Activated CD4-positive, alpha-beta T cell treated with anti-CD3 and anti-CD28 coated beads, Interleukin-2, amount 10 ng/mL, durations not matched to agents 24 days and 14 days (primary cell): ENCODE measurements around the gene ANKRD31. TPM values are rescaled to one million over a fixed set of nuclear protein-coding genes. Genes with fewer than 3 reads are reported as not detected.
"Not testable (repeated sequence)": the region's sequence is repeated elsewhere in the genome, so short reads cannot be mapped to it uniquely, and the experiment has no call there.

Experiments
- DNase-seq: peaks from one replicate; pipeline ENCODE4 v3.0.0; 2022
- H3K27ac Mint-ChIP-seq: one replicate; pipeline ENCODE4 v1.8.0; 2022; ENCODE audit warnings: mild to moderate bottlenecking, mixed read lengths
- H3K27me3 Mint-ChIP-seq: one replicate; pipeline ENCODE4 v1.8.0; 2022; ENCODE audit warnings: mixed read lengths
- H3K36me3 Mint-ChIP-seq: one replicate; pipeline ENCODE4 v1.8.0; 2022; ENCODE audit warnings: low read depth, mild to moderate bottlenecking, mixed read lengths
- H3K4me1 Mint-ChIP-seq: one replicate; pipeline ENCODE4 v1.8.0; 2021; ENCODE audit warnings: mixed read lengths
- H3K4me3 Mint-ChIP-seq: one replicate; pipeline ENCODE4 v1.8.0; 2022; ENCODE audit warnings: mild to moderate bottlenecking, moderate library complexity, mixed read lengths
- H3K9me3 Mint-ChIP-seq: one replicate; pipeline ENCODE4 v1.8.0; 2021; ENCODE audit warnings: mixed read lengths
- intact Hi-C: fragments of 100-400 bp; cut with micrococcal nuclease; formaldehyde crosslinking; loops from one replicate; pipeline ENCODE4 v1.15.1; 2023
- total RNA-seq: library from RNA; stranded (reverse); gene quantifications from 2 replicates; pipeline ENCODE4 v1.2.3, GENCODE V29; 2022

The ANKRD31 gene
- total RNA-seq, 1 donor from 2014 or later, result 0.47 TPM

DNA sequence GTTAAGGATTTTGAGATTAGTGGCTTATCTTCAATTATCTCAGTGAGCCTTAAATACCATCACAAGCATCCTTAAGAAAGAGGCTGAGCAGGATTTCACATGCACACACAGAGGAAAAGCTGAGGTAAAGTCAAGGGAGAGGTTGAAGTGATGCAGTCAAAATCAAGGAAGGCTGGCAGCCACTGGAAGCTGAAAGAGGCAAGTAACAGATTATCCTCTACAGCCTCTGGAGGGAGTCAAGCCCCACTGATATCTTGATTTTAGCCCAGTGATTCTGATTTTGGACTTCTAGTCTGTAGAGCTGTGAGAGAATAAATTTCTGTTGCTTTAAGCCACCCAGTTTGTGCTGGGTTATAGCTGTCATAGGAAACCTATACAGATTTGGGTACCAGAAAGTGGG, 80.1 kb downstream of the ANKRD31 start:
- intact Hi-C loops, result no loop called here
- Mint-ChIP-seq H3K9me3 (peaks cover 6% of the 10 kb centered on the region), H3K27ac (no peak overlapping the region)

DNA sequence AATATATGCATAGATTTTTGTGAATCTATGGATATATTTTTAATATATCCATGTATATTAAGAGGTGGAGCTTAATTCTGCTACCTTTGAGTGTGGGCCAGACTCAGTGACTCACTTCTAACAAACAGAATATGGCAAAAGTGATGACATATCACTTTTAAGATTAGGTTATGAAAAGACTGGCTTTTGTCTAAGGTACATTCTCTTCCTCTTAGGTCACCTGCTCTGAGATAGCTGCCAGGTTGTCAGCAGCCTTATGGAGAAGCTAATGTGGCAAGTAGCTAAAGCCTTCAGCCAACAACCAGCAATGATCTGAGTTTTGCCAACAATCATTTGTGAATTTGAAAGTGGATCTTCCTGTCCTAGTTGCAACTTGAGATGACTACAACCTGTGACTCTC, 83.8 kb downstream of the ANKRD31 start:
- no peak overlapping the region for H3K27ac Mint-ChIP-seq
- no peak overlapping the region for H3K4me3 Mint-ChIP-seq
- H3K27me3 Mint-ChIP-seq, result no peaks in the 10 kb centered on the region
- H3K4me1 Mint-ChIP-seq, result no peaks in the 10 kb centered on the region
- no peaks in the 10 kb centered on the region for H3K36me3 Mint-ChIP-seq
- no peaks in the 10 kb centered on the region for H3K9me3 Mint-ChIP-seq
- intact Hi-C loops, result no loop called here
- no peak for DNase-seq

More for the DNA sequence above, 80.1 kb downstream of the ANKRD31 start:
- DNase-seq, result no peak
- Mint-ChIP-seq H3K4me1 (no peaks in the 10 kb centered on the region), H3K27me3 (no peaks in the 10 kb centered on the region), H3K36me3 (no peaks in the 10 kb centered on the region), H3K4me3 (no peak overlapping the region)

DNA sequence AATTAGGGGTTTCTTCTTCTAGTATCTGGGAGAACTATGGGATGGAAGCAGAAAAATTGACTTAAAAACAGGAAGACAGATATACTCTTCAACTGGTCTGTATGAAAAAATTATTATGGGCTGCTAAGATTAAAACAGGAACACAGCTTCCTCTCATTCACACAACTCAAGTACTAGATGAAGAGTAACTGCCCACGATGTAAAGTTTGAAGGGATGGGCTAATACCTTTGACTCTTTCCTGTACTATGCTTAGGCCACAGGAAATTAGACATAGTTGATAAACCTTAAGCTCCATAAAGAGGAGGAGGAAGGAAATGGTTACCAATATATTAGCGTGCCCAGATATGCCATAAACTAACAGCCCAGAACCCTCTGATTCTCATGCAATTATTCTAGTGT, 88.6 kb downstream of the ANKRD31 start:
- Mint-ChIP-seq H3K4me1 (no peaks in the 10 kb centered on the region), H3K27me3 (no peaks in the 10 kb centered on the region), H3K27ac (no peak overlapping the region), H3K9me3 (no peaks in the 10 kb centered on the region), H3K4me3 (no peak overlapping the region), H3K36me3 (no peaks in the 10 kb centered on the region)
- intact Hi-C loops, result no loop called here
- no peak for DNase-seq

DNA sequence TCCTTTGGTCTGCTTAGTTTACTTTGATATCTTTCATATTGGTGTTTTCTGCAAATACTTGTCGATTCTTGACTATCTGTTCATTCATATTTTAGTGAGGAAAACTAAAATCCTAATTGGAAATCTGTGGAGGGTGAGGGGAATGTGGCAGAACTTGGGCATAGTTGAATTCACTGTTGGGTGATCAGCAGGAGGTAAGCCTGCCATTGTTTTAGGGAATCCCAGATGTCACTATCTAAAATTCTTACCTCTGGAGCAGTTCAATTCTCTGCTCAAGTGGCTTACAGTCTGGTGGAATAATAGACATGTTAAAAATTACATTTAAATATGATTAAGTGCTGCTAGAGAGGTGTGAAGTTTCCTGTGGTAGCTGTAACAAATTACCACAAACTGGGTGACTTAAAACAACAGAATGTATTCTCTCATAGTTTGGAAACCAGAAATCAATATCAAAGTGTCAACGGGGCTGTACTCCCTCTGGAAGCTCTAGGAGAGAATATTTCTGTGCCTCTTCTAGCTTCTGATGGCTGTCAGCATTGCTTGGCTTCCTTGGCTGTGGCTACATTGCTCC, 94.0 kb downstream of the ANKRD31 start:
- peaks cover 2% of the 10 kb centered on the region for H3K27me3 Mint-ChIP-seq
- H3K36me3 Mint-ChIP-seq, result no peaks in the 10 kb centered on the region
- H3K9me3 Mint-ChIP-seq, result no peaks in the 10 kb centered on the region
- H3K27ac Mint-ChIP-seq, result no peak overlapping the region
- H3K4me1 Mint-ChIP-seq, result no peaks in the 10 kb centered on the region
- intact Hi-C loops, result no loop called here
- DNase-seq, result no peak
- H3K4me3 Mint-ChIP-seq, result no peak overlapping the region

DNA sequence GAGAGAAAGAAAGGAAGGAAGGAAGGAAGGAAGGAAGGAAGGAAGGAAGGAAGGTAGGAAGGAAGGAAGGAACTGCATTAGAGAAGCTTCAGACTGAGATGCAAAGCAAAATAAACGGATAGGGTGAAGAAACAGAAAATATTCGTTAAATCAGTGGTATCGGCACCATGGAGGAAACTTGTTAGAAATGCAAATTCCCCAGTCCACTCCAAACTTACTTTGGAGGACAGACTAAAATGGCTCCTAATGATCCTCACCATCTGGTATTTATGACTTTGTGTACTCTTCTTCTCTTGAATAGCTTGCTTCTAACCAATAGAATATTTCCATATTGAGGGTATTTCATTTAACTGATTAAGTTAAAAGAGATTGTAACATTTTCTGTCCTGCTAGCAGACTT, 96.4 kb downstream of the ANKRD31 start:
- H3K4me1 Mint-ChIP-seq, result no peaks in the 10 kb centered on the region
- peaks cover 2% of the 10 kb centered on the region for H3K27me3 Mint-ChIP-seq
- intact Hi-C loops, result no loop called here
- no peak overlapping the region for H3K27ac Mint-ChIP-seq
- H3K4me3 Mint-ChIP-seq, result no peak overlapping the region
- H3K36me3 Mint-ChIP-seq, result no peaks in the 10 kb centered on the region
- no peaks in the 10 kb centered on the region for H3K9me3 Mint-ChIP-seq
- no peak for DNase-seq

DNA sequence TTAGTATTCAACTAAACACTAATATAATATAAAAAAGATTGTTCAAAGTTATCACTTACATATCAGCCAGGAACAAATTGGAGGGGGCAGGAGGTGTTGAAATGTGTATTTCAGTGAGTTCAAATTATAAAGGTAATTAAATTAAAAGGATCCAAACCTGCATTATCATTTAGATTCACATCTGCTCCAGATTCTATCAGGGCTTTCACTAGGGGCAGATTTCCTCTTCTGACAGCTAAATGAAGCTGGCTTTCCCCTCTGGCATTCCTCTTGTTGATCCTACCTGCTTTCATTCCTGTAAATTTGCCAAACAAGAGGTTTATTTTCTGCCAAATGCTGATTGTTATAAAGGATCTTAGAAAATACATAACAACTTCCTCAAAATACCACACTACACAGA, 98.0 kb downstream of the ANKRD31 start:
- H3K4me3 Mint-ChIP-seq, result no peak overlapping the region
- DNase-seq, result no peak
- intact Hi-C loops, result no loop called here
- no peaks in the 10 kb centered on the region for H3K4me1 Mint-ChIP-seq
- H3K36me3 Mint-ChIP-seq, result no peaks in the 10 kb centered on the region
- peaks cover 2% of the 10 kb centered on the region for H3K27me3 Mint-ChIP-seq
- H3K9me3 Mint-ChIP-seq, result peaks cover 4% of the 10 kb centered on the region
- no peak overlapping the region for H3K27ac Mint-ChIP-seq

DNA sequence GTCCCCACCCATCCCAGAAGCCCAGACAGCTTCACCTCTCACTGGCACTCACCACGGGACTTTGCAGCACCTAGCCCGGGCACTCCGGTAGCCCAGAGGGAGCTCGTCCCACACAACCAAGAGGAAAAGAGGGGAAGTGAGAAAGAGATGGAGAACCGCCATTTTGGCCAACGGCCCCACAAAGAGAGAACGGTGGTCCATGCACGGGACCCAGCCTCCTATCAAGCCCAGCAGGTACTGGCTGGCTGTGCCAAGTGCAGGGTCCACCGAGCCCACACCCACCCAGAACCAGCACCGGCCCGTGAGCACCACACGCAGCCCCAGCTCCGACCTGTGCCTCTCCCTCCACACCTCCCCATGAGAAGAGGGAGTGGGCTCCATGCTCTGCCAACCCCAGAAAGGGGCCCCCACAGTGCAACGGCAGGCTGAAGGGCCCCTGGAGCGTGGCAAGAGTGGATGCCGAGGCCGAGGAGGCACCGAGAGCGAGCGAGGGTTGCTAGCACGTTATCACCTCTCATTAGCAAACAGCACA, 105.8 kb downstream of the ANKRD31 start:
- no peak overlapping the region for H3K4me3 Mint-ChIP-seq

DNA sequence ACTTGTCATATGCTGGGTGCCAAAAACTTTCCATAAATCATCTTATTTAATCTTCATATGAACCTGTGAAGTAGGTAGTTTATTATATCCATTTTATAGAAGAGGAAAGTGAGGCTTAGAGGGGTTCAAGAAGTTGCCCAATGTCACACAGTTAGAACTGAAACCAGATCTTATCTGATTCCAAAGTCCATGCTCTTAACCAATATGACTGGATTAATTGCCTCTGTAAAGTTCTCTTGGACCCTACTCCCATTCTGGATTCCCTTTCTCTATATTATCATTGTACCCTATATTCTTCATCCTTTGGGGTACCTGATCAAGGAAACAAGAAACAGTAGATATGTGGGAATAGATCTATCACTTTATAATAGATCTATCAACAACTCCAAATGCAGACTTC, 119.8 kb downstream of the ANKRD31 start:
- intact Hi-C loops, result no loop called here
- Mint-ChIP-seq H3K4me1 (peaks cover 3% of the 10 kb centered on the region), H3K4me3 (no peak overlapping the region), H3K36me3 (no peaks in the 10 kb centered on the region), H3K27me3 (no peaks in the 10 kb centered on the region), H3K9me3 (peaks cover 9% of the 10 kb centered on the region), H3K27ac (no peak overlapping the region)
- DNase-seq, result no peak

More for the DNA sequence above, 105.8 kb downstream of the ANKRD31 start:
- H3K27ac Mint-ChIP-seq, result no peak overlapping the region
- peaks cover 8% of the 10 kb centered on the region for H3K9me3 Mint-ChIP-seq
- intact Hi-C loops, result no loop called here
- H3K36me3 Mint-ChIP-seq, result no peaks in the 10 kb centered on the region
- no peak for DNase-seq
- H3K4me1 Mint-ChIP-seq, result no peaks in the 10 kb centered on the region
- no peaks in the 10 kb centered on the region for H3K27me3 Mint-ChIP-seq

DNA sequence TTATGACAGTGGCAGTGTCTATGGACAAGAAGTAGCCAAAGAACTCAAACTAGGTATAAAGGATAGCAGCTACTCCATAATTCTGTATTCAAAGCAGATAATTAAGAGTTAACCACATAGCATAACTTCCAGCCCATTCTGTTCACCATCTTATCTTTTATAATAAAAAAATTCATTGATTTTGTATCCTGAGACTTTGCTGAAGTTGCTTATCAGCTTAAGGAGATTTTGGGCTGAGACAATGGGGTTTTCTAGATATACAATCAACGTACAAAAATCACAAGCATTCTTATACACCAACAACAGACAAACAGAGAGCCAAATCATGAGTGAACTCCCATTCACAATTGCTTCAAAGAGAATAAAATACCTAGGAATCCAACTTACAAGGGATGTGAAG, 122.4 kb downstream of the ANKRD31 start:
- H3K9me3 Mint-ChIP-seq, DNase-seq, H3K27me3 Mint-ChIP-seq, intact Hi-C loops, H3K4me1 Mint-ChIP-seq, H3K27ac Mint-ChIP-seq, H3K4me3 Mint-ChIP-seq, H3K36me3 Mint-ChIP-seq: not testable (repeated sequence)

DNA sequence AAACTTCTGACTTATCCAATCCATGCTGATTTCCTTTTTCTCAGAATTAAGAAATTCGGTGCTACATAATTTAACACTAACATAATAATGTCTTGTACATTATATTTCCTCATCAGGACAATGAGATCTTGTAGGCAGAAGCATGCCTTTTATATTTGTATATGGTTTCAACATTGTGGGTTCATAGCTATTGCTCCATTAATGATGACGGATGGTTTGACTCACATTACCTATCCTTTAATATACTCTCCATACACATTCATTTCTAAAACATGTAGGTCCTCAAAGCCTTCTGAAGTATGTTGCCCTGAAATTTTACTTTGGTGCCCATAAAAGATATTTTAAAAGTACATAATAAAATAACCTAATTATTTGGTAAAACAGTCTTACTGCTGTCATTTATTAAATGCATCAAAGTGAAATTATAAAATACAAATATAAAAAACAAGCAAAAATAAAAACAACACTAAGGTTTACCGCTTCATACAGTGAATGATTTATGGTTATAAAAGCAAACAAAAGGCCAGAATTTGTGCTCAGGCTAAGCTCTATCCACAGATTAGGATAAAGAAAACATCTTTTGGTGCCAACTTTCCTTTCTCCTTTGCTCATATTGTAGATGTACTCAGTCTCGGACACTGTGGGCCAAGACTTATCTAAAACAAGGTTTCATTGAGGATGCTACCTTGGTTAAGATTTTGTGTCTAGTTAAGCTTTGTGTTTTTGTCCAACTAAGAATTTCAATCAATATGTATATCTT, 123.1 kb downstream of the ANKRD31 start:
- H3K36me3 Mint-ChIP-seq, result no peaks in the 10 kb centered on the region
- no peaks in the 10 kb centered on the region for H3K9me3 Mint-ChIP-seq
- H3K27ac Mint-ChIP-seq, result no peak overlapping the region
- peaks cover 4% of the 10 kb centered on the region for H3K4me1 Mint-ChIP-seq
- DNase-seq, result no peak
- intact Hi-C loops, result no loop called here
- H3K27me3 Mint-ChIP-seq, result no peaks in the 10 kb centered on the region
- no peak overlapping the region for H3K4me3 Mint-ChIP-seq

DNA sequence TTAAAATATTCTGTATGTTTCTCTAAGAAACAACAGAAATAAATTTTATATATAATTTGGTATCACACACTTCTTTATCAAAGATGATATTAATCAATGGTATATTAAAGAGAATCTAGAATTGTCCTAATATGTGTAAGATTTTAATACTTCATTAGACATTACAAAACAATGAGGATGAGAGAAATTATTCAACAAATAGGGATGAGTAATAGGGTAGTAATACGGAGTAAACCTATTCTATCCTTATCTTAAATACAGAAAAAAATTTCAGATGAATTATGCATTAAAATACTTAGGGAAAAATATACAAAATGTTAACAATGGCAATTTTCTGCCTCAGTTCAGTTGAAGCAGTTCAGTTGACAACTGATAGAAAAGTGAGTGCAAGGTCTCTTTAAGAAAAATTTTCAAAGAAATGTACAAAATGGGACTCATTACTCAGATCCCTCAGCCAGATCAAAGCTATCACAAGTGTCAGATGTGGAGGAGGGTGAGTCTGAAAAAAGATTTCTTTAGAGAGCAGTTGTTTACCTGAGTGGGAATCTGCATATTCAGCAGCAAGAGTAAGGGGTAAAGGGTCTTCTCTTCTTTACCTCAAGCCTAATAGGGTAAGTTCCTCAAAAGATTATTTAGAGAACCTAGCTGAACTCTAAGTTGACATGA, 127.6 kb downstream of the ANKRD31 start:
- no peak overlapping the region for H3K27ac Mint-ChIP-seq
- intact Hi-C loops, result no loop called here
- no peaks in the 10 kb centered on the region for H3K27me3 Mint-ChIP-seq

DNA sequence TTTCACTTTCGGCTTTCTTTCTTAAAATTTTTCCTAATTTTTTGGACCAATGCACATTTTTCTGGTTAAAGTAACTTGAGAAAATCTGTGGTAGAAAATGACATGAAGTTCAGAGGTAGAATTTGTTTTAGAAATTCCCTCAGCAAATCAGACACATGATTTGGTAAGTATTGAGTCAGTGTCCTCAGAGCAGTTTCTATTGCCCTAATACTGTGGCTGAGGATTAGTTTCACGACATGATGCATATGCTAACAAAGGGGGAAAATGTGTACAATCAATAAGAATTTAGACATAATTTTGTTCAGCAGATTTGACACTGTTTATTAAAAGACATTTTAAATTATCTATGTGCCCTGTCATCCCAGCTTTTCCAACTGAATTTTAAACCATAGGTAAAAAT, 128.2 kb downstream of the ANKRD31 start:
- Mint-ChIP-seq H3K36me3 (no peaks in the 10 kb centered on the region), H3K4me3 (no peak overlapping the region), H3K9me3 (peaks cover under 1% of the 10 kb centered on the region), H3K27ac (no peak overlapping the region), H3K27me3 (no peaks in the 10 kb centered on the region), H3K4me1 (peaks cover 4% of the 10 kb centered on the region)
- intact Hi-C loops, result no loop called here
- no peak for DNase-seq

More for the DNA sequence above, 127.6 kb downstream of the ANKRD31 start:
- no peak for DNase-seq
- Mint-ChIP-seq H3K36me3 (no peaks in the 10 kb centered on the region), H3K4me3 (no peak overlapping the region), H3K4me1 (peaks cover 4% of the 10 kb centered on the region), H3K9me3 (no peaks in the 10 kb centered on the region)

DNA sequence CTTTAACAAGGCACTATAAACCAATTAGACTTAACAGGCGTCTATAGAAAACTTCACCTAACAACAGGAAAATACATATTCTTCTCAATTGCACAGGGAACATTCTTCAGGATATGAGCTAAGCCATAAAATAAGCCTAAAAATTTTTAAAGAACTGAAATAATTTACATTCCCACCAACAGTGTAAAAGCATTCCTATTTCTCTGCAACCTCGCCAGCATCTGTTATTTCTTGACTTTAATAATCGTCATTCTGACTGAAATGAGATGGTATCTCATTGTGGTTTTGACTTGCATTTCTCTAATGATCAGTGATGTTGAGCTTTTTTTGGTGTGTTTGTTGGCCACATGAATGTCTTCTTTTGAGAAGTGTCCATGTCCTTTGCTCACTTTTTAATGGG, 140.7 kb downstream of the ANKRD31 start:
- DNase-seq, H3K27me3 Mint-ChIP-seq, H3K36me3 Mint-ChIP-seq, intact Hi-C loops, H3K9me3 Mint-ChIP-seq, H3K27ac Mint-ChIP-seq, H3K4me1 Mint-ChIP-seq, H3K4me3 Mint-ChIP-seq: not testable (repeated sequence)

DNA sequence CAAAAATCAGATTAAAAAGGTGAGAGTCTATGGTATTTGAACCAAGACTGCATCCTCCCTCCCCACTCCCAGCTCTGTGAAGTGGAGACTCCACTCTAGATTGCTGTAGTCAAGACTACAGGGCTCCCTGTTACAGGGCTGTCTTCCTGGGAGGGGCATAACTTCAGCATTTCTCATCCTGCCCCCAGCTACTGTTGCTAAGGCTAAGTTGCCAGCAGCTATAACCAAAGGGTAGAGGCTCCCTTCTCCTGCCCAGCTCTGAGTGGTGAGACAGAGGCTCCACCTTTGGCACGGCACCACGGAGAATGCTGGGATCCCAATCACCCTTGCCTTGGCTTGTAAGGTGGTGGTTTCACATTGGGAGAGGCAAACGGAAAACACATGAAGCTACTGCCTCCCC, 145.1 kb downstream of the ANKRD31 start:
- intact Hi-C loops, result no loop called here
- H3K27me3 Mint-ChIP-seq, result peaks cover 8% of the 10 kb centered on the region
- no peak for DNase-seq
- no peaks in the 10 kb centered on the region for H3K36me3 Mint-ChIP-seq
- no peak overlapping the region for H3K4me3 Mint-ChIP-seq
- no peak overlapping the region for H3K27ac Mint-ChIP-seq
- peaks cover 6% of the 10 kb centered on the region for H3K9me3 Mint-ChIP-seq
- H3K4me1 Mint-ChIP-seq, result peaks cover 9% of the 10 kb centered on the region
